Stimulated activated CD8-positive, alpha-beta memory T cell treated with anti-CD3 and anti-CD28 coated beads, Interleukin-12 subunit alpha, Interleukin-12 subunit beta, amount 100 ng/mL, for 24 hours (primary cell): ENCODE measurements around the gene ZC3H4.
A peak's percentile ranks its signal among the peaks of the same experiment; 100 is the strongest.

Experiments used
- DNase-seq: peaks from one replicate; pipeline ENCODE4 v3.0.0-alpha.2; 2020; ENCODE audit errors: extremely low read depth

Gene ZC3H4

DNA sequence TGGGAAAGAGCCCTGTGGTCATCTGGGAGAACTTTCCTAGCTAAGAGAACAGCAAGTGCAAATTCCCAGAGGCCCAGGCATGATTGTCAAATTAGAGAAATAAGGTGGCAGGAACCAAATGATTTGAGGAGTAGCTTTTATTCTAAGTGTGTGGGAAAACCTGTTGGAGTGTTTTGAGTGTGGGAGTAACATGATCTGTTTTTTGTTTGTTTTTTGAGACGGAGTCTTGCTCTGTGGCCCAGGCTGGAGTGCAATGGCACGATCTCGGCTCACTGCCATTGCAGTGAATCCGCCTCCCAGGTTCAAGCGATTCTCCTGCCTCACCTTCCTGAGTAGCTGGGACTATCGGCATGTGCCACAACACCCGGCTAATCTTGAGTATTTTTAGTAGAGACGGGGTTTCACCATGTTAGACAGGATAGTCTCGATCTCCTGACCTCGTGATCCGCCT lies 19.5 kb upstream of the ZC3H4 start:
- no peak for DNase-seq

- no peak for DNase-seq
Measured at GRCh38 chr19:47132194-47132852, 18.7 kb upstream of the ZC3H4 start.

GRCh38 chr19:47130589-47131227 lies 17.1 kb upstream of the ZC3H4 start, which contains the start of gene SAE1:
Gene SAE1, plus strand, starts transcription at chr19:47130835. Its CDS starts 96 bp downstream, at chr19:47130931.
- peak; percentile 69 for DNase-seq

DNA sequence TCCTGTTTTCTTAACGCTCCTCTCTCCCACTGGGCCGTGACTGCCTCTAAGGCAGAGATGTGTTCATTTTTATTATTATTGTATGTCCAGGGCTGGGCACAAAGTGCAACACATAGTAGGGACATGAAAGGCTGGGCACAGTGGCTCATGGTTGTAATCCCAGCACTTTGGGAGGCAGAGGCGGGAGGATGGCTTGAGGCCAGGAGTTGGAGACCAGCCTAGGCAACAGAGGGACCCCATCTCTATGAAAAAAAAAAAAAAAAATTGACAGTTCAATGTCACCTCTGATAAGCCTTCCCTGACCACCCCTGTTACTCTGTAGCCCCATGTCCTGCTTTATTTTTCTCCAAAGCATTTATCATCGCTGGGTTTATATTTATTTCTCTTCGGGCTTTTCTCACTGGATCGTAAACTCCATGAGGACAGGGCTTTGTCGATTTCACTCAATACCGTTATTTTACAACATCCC lies 16.6 kb upstream of the ZC3H4 start:
- DNase-seq: no peak

DNA sequence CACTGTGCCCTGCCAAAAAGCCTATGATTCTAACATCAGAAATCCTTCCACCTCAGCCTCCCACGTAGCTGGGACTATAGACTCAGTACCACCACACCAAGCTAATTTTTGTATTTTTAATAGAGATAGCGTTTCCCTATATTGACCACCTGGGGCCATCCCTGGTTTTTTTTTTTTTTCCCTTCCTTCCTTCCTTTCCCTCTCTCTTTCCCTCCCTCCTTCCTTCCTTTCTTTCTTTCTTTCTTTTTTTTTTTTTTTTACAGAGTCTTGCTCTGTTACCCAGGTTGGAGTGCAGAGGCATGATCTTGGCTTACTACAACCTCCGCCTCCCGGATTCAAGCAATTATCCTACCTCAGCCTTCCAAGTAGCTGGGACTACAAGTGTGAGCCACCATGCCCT lies 16.0 kb upstream of the ZC3H4 start:
- DNase-seq: no peak

DNA sequence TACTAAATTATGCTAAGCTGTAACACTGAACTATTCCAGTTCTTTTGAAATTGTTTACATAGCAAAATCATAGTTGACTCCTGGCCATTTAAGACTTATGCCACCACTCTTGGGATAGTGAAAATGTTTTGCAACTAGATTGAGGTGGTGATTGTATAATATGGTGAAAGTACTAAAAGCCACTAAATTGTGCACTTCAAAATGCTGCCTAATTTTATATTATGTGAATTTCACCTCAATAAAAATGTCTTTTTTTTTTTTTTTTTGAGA lies 12.0 kb upstream of the ZC3H4 start:
- DNase-seq: no peak

DNA sequence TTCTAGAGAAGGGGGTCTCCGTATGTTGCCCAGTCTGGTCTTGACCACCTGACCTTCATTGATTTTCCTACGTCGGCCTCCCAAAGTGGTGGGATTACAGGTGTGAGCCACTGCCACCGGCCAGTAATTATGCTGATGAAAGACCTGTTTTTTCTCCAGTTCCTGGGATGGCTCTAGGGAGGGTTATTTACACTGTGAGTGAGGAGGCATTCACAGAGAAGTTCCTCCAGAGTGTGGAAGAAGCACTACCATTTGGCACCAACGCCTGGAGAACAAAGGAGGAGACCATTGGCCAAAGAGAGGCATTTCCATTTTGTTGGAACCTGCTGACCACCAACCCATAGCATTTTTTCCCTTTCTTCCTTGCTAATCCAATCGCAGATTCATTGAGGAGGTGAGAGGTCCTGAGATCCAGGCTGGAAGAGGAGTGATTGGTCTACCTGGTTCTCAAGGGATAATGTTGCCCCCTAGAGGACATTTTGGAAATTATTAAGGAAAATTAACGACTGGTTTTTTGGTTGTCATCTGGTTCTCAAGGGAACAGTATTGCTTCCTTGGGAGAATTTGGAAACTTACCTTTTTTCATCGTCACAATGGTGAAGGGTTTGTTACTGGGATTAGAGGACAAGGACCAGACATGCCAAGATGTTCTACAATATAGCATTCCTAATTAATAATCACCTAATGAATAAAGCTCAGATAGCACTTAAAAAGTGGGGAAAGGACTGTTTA lies 11.5 kb upstream of the ZC3H4 start:
- no peak for DNase-seq

- no peak for DNase-seq
Measured at GRCh38 chr19:47123406-47123805, 9.8 kb upstream of the ZC3H4 start.

- DNase-seq: no peak
Measured at GRCh38 chr19:47122359-47123335, 9.1 kb upstream of the ZC3H4 start.

DNA sequence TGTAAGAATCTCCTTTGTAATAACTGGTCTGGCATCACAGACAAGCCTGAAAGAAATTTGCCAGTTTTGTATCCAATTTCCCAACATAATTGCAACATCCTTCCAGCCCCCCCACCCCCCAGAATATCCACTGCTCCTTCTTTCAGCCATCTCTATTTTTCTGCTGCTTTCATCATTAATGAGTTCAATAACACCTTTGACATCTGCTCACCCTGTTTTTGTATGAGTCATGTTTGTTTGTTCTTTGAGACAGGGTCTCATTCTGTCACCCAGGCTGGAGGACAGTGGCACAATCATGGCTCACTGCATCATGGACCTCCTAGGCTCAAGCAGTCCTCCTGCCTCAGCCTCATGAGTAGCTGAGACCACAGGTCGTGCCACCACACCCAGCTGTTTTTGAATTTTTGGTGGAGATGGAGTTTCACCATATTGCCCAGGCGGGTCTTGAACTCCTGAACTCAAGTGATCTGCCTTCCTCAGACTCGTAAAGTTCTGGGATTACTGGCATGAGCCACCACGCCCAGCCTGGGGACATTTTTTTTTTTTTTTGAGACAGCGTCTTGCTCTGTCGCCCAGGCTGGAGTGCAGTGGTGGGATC lies 7.0 kb upstream of the ZC3H4 start:
- DNase-seq: no peak

DNA sequence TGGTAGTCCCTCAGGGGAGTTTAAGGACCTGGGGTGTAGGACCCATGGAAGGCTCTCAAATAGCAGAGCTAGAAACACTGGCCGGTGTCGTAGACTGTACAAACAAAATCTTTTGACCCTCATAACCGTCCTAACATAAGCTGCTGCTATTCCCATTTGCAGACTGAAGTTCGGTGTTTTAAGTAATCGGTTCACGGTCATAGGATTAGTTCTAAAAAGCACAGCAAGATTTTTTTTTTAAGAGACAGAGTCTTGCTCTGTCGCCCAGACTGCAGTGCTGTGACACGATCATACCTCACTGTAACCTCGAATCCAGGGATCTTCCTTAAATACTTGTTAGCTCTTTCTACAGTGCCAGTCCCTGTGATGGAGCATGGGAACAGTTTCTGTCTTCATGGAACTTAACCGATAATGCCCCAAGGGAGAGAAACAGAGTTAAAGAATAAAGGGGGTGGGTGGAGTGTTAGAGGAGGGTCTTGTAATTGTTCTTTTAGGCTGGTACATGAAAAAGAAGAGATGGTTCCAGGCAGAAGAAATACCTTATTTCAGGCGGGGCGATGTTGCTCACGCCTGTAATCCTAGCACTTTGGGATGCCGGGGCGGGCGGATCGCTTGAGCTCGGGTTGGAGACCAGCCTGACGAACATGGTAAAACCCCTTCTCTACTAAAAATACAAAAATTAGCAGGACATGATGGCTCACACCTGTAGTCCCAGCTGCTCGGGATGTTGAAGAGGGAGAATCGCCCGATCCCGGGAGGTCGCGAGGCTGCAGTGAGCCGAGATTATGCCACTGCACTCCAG lies 475 bp upstream of the ZC3H4 start:
- no peak for DNase-seq

DNA sequence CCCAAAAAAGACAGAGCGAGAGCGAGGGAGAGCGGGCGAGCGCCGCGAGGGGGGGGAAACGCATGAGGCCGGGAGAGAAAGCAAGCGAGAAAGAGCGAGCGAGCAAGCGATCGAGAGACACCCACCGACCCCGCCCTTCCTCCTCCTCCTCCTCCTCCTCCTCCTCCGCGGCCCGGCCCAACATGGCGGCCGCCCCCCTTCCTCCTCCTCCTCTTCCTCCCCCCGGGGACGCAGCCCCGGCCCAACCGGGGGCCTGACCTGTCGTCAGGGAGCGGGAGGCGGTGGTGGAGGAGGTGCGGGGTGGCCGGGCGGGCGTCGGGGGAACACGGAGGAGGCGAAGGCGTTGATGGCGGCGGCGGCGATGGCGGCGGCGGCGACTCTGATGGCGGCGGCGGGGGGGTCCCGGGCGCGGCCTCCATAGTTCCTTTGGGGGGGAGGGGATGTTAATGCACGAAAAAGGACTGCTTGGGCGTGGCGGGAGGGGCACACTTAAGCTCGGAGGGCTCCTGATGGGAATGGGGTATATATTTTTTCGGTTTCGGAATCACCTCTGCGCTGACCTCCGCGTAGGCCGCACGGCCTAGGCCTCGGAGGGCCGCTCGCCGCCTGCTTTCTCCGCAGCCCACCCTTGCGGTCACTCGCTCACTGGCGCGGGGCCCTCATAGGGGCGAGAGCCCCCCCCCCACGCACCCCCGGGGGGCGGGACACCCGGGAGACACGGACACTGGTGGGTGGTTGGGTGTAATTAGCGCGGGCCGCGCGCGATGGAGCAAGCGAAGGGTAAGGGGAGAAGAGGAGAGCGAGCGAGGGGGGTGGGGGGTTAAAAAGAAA lies 1.2 kb downstream of the ZC3H4 start:
- peak; percentile 70 for DNase-seq

DNA sequence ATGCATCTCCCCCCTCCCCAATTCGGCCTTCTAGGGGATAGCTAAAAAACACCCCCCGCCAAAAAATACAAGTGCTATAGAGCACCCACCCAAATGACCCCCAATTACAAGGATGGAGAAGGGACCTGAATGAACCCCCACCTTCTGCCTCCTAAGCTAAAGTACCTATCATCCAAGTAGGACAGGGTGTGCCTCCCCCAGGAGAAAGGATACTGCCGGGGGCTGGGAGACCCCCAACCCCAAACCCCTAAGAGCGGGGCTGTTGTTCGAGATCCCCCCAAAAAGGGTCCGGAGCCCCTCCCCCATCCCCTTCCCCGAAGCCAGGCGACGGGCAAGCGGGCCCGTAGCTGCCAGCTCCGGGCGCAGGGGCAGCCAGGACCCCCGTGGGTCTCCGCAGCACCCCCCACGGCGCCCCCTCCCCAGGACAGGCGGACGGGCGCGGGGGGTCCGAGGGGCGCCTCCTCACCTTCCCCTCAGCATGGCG lies 1.9 kb downstream of the ZC3H4 start:
- DNase-seq: no peak

- no peak for DNase-seq
Measured at GRCh38 chr19:47111006-47111621, 2.5 kb downstream of the ZC3H4 start.

- DNase-seq: no peak
Measured at GRCh38 chr19:47110521-47111005, 3.0 kb downstream of the ZC3H4 start.

- no peak for DNase-seq
Measured at GRCh38 chr19:47109541-47110375, 3.8 kb downstream of the ZC3H4 start.

GRCh38 chr19:47109177-47109540 lies 4.4 kb downstream of the ZC3H4 start:
- no peak for DNase-seq
